Skeletal muscle cell (primary cell): Measurements from ENCODE around the gene CTDP1.

Source experiments
- DNase-seq: peaks from one replicate; pipeline ENCODE4 v3.0.0-alpha.2; 2010; ENCODE audit warnings: low read depth
- H3K4me3 ChIP-seq: 2 replicates; pipeline ENCODE4 v1.5.1; 2011; ENCODE audit warnings: low read depth, mild to moderate bottlenecking, control low read depth, low read length, moderate library complexity

Gene CTDP1

DNA sequence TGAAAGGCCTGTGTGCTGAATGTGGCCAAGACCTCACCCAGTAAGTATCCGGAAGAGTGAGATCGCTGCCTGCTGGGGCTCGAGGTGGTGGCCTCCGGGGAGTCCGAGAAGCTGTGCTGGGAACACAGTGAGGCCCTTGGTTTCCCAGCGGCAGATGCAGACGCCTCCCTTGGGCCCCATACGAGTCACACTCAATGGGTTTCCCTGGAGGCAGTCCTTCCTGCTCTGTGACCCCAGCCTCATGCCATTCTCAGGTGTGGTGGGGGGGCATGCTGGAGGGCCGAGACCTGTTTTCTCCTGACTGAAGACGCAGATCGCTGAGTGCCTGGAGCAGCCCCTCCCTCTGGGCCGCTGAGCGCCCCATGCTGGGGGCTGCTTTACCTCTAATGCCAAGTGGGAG, 15.7 kb downstream of the CTDP1 start:
- H3K4me3 ChIP-seq = no peak overlapping the region
- DNase-seq = no peak

DNA sequence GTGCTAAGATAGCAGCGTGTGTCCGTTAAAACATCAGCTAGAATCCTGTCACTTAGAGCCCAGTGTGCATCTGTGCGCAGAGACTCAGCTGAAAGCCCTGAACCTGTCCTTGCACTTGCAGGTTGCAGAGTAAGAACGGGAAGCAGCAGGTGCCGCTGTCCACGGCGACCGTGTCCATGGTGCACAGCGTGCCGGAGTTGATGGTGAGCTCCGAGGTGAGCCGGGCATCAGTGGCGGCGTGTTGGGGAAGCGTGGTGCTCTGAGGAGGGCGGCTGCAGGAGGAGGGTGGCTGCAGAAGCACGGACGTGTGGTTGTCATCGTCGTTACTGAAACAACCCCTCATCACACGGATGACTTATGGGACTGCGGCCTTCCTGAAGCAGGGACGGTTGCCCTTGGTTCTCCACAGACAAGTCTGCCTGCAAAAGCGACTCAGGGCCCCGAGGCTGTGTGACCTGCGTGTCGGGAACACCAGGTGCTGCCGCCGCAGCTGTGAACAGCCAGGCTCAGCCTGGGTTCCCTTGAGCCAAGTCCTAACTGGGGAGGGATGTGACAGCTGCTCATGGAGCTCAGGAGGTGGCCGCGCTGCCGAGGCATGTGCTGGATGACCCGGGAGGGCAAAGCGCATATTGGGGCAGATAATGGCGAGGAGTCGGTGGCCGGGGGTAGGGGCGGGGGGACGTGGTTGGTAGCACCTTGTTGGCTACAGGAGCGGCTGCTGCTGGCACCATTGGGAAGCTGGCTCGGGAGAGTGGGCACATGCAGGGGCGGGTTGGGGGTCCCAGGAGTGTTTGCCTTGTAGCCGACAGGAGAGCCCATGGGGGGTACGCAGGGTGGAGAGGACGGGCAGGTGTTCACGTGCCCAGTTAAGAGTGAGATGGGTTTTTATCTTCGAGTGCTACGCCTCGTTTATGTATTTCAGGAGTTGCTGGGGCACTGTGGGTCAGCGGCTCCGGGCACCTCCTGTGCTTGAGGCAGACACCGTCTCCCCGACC, 16.6 kb downstream of the CTDP1 start:
- H3K4me3 ChIP-seq = no peak overlapping the region

DNA sequence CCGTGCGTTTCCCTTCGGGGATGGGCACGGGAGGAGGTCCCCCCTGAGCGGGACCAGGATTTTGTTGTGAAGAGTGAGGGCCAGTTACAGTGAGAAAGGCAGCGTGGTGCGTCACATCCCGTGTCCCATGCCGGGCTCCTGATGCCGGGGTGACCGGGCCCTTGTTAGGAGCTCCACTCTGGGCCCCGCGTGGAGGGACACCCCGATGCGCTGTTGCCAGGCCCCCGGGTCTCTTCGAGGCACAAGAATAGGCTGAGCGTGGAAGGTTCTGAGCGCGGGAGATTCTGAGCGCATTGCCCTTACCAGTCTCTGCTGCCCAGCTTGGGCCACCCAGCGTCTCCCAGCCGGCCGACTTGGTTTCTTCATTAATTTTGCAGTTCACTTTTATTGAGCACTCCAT, 17.6 kb downstream of the CTDP1 start:
- no peak for DNase-seq
- no peak overlapping the region for H3K4me3 ChIP-seq

More for the DNA sequence above, 16.6 kb downstream of the CTDP1 start:
- no peak for DNase-seq

DNA sequence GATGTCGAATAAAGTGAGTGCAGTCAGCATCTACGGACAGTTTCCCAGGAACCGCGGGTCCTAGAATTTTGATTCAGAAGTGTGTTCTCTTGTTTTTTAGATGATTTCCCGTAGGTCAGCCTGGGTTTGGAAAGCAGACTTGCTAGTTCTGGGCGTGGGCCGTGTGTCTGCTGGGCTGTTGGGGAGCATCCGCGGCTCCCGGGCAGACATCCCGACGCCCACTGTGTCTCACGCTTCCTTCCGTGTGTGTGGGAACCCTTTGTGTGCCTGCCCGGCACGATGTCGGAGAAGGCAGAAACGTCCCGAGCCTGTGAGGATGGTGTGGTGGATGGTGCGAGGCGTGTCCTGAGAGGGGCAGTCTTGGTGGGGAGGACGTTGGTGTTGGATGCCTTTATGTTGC, 18.4 kb downstream of the CTDP1 start:
- DNase-seq = no peak

DNA sequence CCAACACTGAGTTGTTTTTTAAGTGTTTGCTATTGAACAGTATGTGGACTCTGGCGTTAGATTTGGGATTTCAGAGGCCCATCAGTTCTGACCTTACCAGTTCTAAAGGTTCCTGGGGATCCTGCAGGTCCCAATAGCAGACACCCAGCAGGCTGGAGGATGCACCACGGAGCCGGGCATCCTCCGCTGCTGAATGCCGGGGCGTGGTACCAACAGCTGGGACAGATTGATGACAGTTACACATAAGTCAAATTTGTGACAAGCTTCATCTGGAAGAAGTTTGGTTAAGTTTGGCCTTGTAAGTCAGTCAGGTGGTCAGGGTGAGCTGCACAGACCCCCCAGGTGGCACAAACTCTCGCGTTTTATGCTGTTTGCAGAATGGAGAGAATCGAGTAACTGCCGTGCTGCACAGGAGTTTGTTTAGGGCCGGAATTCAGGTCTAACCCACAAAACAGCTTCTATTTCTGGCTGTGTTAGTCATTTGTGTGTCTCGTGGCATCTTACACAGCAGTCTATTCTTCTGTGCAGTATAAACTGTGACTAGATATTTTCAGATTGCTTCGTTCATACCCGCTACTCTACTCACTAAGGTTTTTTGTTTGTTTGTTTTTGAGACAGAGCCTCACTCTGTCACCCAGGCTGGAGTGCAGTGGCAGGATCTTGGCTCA, 19.2 kb downstream of the CTDP1 start:
- H3K4me3 ChIP-seq = no peak overlapping the region
- DNase-seq = no peak

More for the DNA sequence above, 18.4 kb downstream of the CTDP1 start:
- no peak overlapping the region for H3K4me3 ChIP-seq

DNA sequence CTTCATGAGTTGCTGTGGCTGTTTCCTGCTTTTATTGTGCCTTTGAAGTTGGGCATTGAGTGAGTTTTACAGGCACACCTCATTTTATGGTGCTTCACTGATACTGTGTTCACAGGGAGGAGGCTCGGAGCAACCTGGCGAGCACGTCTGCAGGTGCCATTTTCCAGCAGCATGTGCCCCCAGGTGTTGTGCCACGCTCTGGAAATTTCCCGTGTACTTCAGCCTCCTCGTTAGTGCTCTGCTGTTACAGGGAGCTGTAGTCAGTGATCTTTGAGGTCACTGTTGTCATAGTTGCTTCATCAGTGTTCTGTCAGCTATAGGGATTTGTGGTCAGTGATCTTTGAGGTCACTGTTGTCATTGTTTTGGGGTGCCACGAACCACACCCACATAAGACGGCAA, 20.1 kb downstream of the CTDP1 start:
- DNase-seq = no peak
- H3K4me3 ChIP-seq = no peak overlapping the region

DNA sequence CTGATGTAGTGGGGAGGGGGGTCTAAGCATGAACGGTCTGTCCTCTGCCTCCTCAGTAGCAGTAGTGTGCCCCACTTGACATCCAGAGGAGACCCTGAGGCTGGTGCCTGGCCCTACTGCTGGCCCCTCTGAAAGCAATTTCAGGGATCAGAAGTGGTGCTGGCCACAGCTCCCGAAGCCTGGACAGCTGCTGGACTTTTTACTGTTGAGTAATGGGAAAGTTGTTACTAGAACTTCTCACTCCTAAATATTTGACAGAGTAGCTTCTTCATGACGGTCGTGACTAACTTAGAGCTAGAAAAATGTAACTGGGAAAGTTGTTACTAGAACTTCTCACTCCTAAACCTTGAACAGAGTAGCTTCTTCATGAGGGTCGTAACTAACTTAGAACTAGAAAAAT, 23.3 kb downstream of the CTDP1 start:
- H3K4me3 ChIP-seq = no peak overlapping the region
- DNase-seq = no peak

DNA sequence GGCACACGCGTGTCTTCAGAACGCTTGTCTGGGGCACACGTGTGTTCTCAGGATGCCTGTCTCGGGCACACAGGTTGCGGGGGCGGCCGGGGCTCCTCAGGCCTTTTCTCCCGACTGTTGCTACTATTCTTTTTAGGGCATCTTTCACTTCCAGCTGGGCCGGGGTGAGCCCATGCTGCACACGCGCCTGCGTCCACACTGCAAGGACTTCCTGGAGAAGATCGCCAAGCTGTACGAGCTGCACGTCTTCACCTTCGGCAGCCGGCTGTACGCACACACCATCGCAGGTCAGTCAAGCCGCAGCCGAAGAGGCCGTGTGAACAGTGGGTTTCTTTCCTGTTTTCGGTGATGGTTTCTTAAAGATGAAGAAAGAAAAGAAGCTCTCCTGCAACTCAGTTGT, 25.0 kb downstream of the CTDP1 start:
- no peak overlapping the region for H3K4me3 ChIP-seq

DNA sequence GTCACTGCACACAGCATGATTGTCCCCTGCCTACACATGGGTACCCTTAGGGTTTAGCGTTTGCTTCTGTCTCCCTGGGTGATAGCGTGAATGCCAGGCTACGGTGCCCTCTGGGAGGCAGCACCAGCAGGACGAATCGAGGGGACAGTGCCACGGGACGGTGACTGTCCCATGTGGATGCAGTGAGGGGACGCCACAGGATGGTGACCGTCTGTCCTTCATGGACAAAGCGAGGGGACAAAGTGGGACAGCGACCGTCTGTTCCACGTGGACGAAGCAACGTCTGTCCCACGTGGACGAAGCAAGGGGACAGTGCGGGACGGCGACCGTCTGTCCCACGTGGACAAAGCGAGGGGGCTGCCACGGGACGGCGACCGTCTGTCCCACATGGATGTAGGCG, 25.7 kb downstream of the CTDP1 start:
- no peak for DNase-seq
- no peak overlapping the region for H3K4me3 ChIP-seq

More for the DNA sequence above, 25.0 kb downstream of the CTDP1 start:
- DNase-seq = no peak

DNA sequence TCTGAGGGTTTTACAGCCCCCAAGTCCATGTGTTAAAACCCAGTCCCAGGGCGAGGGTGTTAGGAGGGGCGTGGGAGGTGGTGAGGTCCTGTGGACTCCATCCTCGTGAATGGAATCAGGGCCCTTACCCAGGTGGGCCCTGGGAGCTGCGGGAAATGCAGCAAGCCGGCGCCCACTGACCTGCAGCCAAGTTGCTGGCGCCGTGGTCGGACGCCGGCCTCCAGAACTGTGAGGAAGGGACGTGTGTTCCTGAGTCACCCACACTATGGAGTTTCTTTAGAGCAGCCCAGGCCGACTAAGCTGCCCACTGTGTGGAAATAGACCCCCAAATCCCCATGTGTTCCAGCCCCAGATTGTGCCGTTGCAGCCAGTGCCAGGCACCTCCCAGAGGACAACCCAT, 26.4 kb downstream of the CTDP1 start:
- DNase-seq = no peak
- H3K4me3 ChIP-seq = no peak overlapping the region

DNA sequence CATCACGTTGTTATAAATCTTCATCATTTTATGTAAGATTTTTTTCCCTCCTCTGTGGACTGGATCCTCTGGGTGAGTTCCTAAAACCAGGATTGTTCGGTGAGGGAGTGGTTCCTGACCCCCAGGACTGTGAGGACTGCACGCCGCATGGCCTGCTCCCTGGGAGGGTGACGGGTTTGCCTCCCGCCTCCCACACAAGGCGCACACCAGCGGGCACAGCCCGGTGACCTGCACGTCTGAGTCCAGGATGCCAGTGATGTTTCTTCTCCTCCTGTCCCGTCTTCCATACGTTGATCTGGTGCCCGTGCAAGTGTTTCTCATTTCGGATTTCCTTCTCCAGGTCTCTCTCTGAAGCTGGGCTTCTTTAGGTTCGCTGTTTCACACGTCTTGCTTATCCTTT, 27.1 kb downstream of the CTDP1 start:
- no peak overlapping the region for H3K4me3 ChIP-seq
- no peak for DNase-seq

DNA sequence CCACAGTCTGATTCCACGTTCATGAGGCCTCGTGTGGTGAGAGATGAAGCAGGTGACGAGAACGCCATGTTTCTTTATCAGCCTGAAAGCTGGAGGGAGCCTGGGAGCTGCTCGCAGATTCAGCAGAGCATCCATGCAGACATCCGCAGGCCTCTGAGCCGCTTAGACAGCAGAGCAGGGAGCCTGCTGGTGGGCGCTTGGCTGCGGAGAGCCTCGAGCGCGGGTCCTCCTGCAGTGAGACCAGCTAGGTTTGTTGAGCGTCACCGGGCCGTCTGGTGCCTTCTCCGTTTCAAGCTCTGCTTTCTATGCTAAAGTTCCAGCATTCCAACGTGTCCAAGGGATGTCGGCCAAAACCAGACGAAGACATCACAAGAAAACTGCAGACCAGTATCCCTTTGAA, 27.6 kb downstream of the CTDP1 start:
- H3K4me3 ChIP-seq = no peak overlapping the region
- DNase-seq = no peak

DNA sequence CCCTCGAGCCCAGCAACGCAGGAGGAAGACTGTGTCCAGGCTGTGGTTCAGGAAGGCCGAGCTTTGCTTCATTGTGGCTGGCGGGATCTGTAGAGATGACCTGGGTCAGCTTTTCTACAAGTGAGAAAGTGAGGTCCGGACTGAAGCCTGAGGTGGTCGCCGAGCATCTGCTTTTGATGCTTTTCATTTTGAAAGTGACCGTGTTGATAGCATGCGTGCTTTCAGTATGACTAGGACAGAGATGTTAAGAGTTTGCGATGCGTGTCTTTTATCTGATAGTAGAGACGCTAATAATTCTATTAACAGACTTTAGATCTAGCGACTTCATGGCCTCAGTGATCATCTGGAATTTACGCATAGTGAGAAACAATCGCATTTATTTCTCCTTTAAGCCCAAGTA, 28.1 kb downstream of the CTDP1 start:
- no peak for DNase-seq

DNA sequence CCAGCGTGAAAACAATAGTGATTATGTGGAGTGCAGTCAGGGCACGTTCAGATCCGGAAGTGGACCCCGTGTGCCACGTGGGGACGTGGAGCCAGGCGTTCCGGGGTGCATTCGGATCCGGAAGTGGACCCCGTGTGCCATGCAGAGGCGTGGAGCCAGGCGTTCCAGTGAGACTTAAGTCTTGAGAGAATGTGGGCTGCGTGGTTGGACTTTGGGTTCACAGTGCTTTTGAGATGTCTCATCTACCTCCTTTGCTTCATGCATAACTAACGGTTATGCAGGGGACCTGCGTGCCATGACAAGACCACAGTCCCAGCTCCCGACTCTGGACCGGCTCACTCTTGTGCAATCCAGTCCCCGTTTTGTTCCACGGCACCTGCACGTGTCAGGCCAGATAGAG, 28.8 kb downstream of the CTDP1 start:
- H3K4me3 ChIP-seq = no peak overlapping the region
- no peak for DNase-seq

More for the DNA sequence above, 28.1 kb downstream of the CTDP1 start:
- H3K4me3 ChIP-seq = no peak overlapping the region

DNA sequence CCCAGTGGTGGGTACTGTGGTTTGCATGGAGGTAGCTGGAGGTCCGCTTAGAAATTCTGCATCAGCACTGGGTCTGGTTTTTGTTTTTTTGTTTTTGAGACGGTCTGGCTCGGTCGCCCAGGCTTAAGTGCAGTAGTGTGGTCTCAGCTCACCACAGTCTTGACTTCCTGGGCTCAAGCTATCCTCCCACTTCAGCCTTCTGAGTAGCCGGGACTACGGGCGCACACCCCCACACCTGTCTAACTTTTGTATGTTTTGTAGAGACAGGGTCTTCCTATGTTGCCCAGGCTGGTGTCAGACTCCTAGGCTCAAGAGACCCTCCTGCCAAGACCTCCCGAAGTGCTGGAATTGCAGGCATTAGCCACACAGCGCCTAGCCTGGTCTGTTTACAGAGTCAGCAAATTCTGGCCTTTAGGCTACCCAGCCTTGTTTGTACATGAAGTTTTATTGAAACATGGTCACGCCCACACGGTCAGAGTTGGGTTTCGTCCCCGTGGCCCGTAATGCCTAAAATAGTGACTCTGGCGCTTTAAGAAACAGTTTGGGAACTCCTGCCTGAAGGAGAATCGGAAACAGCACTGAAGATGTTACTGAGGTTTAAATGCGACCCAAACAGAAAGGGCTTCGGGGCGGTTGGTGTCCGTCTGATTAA, 32.7 kb downstream of the CTDP1 start:
- no peak overlapping the region for H3K4me3 ChIP-seq
- no peak for DNase-seq

DNA sequence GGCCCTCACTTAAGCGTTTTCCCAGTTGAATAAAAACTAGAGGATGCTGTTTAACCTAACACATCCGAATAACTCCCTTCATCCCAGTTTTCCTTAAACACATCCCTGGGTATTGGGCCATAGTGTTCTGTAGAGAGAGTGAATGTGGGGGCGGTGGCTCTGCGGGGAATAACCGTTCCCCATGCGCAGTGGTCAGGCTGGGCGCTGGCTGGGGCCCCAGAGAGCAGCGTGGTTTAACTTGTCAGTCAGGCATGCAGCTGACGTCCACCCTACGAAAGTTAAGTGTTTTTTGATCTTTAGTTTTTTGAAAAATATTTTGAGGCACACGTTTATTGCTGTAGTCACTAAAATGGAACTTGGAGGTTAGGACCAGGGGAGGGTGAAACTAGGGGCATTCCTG, 33.7 kb downstream of the CTDP1 start:
- DNase-seq = no peak
- no peak overlapping the region for H3K4me3 ChIP-seq

DNA sequence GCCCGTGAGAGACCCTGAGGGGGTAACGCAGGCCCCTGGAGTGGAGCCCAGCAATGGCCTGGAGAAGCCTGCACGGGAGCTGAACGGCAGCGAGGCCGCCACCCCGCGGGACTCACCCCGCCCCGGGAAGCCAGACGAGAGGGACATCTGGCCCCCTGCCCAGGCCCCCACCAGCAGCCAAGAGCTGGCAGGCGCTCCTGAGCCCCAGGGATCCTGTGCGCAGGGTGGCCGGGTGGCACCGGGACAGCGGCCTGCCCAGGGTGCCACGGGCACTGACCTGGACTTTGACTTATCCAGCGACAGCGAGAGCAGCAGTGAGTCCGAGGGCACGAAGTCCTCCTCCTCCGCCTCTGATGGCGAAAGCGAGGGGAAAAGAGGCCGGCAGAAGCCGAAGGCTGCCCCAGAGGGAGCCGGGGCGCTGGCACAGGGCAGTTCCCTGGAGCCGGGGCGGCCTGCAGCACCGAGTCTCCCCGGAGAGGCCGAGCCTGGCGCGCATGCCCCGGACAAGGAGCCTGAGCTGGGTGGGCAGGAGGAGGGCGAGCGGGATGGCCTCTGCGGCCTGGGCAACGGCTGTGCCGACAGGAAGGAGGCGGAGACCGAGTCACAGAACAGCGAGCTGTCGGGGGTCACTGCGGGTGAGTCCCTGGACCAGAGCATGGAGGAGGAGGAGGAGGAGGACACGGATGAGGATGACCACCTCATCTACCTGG, 35.1 kb downstream of the CTDP1 start:
- H3K4me3 ChIP-seq = no peak overlapping the region
- no peak for DNase-seq

DNA sequence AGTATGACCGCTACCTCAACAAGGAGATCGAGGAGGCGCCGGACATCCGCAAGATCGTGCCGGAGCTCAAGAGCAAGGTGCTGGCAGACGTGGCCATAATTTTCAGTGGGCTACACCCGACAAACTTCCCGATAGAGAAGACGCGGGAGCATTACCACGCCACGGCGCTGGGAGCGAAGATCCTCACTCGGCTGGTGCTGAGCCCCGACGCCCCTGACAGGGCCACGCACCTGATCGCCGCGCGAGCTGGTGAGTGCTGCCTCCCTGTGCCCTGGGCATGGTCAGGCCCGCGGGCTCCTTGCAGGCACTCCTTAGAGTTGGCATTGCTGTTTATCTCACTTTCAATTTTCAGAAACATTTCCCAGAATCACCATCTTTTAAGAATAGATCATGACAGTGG, 35.7 kb downstream of the CTDP1 start:
- DNase-seq = no peak
- no peak overlapping the region for H3K4me3 ChIP-seq

DNA sequence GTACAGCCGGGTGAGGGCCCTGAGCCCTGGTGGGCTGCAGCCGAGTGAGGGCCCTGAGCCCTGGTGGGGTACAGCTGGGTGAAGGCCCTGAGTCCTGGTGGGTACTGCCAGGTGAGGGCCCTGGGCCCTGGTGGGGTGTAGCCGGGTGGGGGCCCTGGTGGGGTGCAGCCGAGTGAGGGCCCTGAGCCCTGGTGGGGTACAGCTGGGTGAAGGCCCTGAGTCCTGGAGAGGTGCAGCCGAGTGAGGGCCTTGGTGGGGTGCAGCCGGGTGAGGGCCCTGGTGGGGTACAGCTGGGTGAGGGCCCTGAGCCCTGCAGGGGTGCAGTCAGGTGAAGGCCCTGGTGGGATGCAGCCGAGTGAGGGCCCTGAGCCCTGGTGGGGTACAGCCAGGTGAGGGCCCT, 37.5 kb downstream of the CTDP1 start:
- H3K4me3 ChIP-seq = no peak overlapping the region
- no peak for DNase-seq
